Ureter (tissue), 1 donor: ENCODE measurements around the gene HARBI1. TPM values are rescaled to one million over a fixed set of nuclear protein-coding genes. Genes with fewer than 3 reads are reported as not detected.
"Not testable (repeated sequence)": the region's sequence is repeated elsewhere in the genome, so short reads cannot be mapped to it uniquely, and the experiment has no call there.

Source experiments
- DNase-seq: peaks from one replicate; pipeline ENCODE4 v3.0.0-alpha.2; 2020; ENCODE audit warnings: low spot score
- total RNA-seq: library from RNA; stranded (reverse); gene quantifications from one replicate; pipeline ENCODE4 v1.2.4, GENCODE V29; 2023
- donor health status: DM: yes; HTN: yes; CAD: no.

Gene HARBI1
- total RNA-seq, 1 donor from 2014 or later = 4.8 TPM

DNA sequence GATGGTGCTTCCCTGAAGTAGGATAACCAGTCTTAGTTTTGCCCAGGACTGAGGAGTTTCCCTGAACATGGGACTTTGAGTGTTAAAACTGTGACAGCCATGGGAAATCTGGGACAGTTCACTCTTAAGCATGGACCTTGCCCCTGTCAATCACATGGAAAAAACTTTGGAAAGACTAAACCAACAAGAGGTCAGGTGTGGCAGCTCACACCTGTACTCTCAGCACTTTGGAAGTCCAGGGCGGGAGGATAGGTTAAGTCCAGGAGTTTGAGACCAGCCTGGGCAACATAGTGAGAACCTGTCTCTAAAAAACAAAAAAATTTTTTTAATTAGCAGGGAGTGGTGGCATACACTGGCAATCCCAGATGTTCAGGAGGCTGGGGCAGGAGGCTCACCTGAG, 19.9 kb downstream of the HARBI1 start:
- no peak for DNase-seq

DNA sequence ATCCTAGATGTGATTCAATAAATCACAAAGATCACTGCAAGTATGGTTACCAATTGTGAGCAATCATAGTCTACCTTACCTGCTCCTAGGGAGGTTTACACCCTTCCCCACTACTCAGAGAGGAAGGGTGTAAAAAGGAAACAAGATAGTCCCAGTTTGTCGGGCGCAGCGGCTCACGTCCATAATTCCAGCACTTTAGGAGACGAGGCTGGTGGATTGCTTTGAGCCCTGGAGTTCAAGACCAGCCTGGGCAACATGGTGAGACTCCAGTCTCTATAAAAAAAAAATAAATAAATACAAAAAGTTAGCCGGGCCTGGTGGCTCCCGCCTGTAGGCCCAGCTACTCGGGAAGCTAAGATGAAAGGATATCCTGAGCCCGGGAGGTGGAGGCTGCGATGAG, 22.2 kb downstream of the HARBI1 start:
- DNase-seq = no peak

DNA sequence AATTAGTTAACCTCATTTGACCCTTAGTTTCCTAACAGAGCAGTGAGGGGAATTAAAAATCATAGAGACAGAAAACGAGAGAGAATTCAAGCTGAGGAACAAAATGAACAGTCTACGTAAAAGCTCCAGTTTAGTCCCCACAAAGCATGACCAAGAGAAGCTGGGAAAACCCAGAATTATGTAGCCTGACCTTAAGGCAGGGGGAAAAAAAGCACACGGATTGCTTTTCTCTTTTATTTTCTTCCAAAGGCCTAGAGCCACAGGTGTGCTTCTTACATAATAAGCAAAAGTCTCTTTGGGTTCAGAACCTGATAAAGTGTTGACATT, 22.7 kb downstream of the HARBI1 start:
- DNase-seq = no peak

DNA sequence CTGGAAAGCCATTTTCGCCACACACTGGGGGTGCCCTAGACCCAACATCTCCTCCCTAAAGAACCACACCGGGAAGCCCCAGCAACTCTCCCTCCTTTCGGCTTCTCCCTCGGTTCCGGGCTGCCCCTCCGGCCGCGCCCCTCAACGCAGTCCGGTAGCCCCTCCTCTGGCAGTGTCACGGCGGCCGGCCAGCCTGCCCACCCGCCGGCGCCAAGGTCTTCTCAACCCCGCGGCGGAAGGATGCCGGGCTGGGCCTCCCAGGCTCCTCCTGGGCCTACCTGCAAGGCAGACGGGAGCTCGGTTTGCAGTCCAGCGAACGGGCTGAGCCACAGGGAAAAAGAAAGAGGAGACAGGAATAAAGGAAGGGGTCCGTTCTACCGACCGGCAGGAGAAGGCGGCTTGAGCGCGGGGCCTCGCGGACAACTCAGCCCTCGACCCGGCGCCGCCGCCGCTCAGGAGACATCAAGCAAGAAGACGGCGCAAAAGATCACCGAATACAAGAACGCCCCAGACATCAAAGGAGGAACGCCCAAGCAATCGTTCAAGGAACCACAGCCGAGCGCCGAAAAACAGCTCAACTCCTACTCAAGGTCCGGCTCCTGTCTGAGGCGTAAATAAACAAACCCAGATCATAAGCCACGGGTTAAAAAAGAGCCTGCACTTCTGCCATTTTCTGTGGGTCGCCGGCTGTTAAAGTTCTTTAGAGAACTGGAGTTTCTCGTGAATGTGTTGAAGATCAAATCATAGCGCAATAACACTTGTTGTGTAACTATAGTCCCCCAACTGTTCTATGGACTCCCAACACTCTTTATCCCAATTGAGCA, 23.3 kb downstream of the HARBI1 start, which contains the start of gene AMBRA1:
TSS of gene AMBRA1 (minus strand) at position 474 of the 824 bp plus-strand sequence. CDS start 45,643 bp downstream, outside the sequence.
- DNase-seq = peak; percentile 86

DNA sequence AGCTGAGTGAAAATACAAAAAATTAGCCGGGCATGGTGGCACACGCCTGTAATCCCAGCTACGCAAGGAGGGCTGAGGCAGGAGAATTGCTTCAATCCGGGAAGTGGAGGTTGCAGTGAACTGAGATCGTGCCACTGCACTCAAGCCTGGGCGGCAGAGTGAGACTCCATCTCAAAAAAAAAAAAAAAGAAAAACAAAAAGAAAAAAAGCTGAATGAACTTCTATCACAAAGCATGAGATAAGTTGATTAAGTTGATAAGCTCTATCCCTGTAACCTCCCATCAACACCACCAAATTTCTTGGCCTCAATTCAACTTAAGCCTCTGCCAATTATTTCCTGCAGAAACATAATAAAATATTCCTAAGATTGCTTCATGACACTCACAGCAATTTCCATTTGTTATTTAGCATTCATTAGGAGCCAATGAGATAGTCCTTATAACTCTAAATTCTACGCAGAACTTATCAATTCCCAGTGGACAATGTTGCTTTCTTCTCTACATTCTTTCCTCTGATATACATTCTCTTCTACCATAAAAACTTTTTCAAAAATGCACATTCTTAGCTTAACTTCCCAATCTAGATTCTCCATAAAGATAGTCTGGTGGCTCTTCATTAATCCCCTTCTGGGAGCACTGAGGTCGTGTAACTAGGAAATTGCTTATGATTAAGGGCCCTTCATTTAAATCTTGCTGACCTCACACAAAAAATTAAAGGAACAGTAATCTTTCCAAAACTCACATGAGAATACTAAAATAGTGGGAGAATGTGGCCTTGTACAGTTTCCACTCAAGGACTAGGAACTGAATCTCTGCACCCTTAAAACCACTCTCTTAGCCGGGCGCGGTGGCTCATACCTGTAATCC, 26.1 kb downstream of the HARBI1 start:
- no peak for DNase-seq

DNA sequence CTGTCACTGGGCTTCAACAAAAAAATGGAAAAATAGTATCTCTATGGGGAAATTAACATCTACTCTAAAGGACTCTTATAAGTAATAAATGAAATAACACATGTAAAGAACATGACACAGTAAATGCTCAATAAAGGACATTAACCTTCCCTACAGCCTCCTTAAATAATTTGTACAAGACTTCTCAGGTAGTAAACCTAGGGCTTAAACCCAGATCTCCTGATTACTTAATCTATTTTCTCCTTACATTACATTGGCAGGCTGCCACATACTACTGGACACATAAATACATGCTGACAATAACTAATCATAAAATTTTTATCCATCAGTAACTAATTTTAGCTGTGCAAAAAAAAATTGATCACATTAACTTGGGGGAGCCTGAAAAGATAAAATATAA, 28.1 kb downstream of the HARBI1 start:
- no peak for DNase-seq

DNA sequence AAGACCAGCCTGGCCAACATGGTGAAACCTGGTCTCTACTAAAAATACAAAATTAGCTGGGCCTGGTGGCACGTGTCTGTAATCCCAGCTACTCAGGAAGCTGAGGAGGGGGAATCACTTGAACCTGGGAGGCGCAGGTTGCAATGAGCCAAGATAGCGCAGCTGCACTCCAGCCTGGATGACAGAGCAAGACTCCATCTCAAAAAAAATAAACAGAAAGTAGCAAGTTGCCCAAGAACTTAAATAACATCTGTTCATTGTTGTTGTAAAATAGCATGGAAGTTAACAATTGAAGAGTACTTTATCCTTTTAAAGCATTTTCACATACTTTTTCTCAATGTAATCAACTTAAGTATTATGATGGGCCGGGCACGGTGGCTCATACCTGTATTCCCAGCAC, 28.9 kb downstream of the HARBI1 start:
- no peak for DNase-seq

DNA sequence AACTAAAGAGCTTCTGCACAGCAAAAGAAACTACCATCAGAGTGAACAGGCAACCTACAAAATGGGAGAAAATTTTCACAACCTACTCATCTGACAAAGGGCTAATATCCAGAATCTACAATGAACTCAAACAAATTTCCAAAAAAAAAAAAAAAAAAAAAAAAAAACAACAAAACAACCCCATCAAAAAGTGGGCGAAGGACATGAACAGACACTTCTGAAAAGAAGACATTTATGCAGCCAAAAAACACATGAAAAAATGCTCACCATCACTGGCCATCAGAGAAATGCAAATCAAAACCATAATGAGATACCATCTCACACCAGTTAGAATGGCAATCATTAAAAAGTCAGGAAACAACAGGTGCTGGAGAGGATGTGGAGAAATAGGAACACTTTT, 33.5 kb downstream of the HARBI1 start:
- DNase-seq = not testable (repeated sequence)

DNA sequence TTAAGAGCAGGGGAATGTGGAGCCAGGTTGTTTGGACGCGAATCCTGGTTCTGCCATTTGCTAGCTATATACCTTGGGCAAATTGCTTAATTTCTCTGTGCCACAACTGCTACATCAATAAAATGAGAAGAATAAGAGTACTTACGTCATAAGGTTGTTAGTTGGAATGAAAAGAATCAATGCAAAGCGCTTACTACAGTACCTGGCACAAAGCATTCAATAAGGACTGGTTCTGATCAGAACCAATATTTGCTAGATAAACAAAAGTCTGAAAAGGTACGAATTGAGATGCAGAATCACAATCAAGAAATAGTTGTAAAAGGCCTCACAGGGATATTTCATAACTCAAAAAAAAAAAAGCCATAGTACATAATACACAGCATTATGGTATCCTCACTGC, 34.4 kb downstream of the HARBI1 start:
- no peak for DNase-seq

DNA sequence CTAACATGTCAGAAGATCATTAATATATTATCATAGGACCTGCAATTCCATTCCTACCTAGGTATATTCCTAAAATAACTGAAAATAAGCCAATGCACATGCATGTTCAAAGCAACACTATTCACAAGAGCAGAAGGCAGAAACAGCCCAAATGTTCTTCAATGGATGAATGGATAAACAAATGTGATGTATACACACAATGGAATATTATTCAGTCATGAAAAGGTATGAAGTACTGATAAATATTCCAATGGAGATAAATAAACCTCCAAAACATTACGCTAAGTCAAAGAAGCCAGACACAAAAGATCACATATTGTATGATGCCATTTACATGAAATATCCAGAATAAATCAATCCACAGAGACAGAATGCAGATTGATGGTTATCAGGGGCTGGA, 40.0 kb downstream of the HARBI1 start:
- no peak for DNase-seq

DNA sequence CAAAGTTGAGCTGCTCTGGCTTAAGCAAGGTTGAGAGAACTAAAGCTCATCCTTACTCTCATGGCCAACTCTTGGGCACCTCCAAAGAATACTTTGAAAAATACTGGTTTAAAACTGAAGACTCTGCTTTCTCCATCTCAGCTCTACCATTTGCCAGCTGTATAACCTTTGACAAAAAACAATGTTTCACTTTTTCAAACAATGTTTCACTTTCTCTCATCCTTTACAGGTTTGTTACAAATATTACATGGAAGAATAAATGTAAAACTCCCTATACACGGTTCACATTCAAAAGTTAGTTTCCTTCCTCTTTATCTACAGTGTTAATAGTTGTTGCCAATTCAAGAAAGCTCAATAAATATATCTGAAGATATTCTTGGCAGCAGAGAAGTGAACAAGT, 42.4 kb downstream of the HARBI1 start:
- DNase-seq = no peak

DNA sequence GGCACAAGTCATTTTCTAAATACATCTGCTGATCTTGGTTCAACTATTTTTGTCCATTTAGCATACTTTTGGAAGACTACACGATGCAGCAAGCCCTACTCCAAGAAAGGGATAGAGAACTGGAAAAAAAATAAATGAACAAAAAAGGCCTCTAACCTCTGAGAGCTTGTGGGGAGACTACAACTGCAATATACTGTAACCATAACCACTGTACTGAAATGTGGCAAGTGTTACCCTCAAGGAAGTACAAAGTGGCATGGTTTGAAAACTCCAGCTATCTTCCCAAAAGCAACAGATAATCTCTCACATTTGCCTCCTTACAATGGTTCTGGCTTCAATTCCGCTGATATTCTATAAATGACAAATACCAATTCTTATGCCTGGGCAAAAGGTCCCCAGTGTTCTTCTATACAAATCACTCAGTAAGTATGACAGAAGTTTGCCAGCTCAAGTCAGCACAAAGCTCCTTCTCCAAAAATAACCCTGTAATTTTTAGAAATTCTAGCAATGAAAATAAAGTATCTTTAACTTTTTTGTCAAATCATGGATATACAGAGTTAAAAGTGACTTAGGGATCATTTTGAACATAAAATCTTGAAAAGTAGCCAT, 46.1 kb downstream of the HARBI1 start:
- no peak for DNase-seq

DNA sequence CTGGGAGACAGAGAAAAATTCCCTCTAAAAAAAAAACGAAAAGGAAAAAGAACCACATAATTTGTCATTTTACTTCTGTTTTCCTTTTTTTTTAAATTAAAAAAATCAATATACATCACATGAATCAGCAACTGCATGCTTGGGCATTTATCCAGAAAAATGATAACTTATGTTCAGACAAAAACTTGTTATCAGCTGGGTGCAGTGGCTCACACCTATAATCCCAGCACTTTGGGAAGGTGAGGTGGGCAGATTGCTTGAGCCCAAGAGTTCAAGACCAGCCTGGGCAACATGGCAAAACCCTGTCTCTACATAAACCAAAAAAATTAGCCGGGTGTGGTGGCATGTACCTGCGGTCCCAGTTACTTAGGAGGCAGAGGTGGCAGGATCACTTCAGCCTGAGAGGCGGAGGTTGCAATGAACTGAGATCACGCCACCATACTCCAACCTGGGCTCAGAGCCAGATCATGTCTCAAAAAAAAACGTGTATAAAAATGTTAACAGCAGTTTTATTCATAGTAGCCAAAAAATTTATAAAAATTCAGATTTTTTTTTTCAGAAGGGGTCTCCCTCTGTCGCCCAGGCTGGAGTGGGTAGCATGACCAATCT, 51.7 kb downstream of the HARBI1 start:
- DNase-seq = no peak

DNA sequence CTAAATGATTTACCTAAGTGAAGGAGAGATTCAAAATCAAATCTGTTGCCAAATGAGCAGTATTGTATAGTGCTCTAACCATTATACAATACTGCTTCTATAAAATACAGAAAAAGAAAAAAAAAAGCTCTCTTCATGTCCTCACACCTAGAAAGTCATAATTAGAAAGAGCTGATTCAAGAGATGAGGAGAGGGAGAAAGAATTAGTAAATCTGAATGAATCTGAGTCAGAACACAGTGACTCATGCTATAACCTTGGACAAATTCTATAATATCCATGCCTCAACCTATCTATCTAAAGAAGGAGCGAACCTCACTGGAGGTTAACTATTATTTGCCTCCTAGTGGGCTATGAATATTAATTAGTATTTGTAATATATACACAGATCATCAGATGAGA, 52.6 kb downstream of the HARBI1 start:
- no peak for DNase-seq

DNA sequence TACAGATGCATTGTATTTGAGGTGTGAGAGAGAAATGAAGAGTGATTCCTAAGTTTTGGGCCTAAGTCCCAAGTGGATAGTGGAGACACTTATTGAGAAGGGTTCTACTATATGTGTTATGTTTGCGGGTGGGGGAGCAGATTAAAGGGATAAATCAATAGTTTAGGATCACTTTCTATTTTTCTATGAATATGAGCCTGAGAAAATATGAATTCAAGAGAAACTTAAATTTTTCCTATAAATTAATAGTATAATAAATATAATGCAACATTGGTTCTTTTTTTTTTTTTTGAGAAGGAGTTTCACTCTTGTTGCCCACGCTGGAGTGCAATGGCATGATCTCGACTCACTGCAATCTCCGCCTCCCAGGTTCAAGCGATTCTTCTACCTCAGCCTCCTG, 54.5 kb downstream of the HARBI1 start:
- no peak for DNase-seq

DNA sequence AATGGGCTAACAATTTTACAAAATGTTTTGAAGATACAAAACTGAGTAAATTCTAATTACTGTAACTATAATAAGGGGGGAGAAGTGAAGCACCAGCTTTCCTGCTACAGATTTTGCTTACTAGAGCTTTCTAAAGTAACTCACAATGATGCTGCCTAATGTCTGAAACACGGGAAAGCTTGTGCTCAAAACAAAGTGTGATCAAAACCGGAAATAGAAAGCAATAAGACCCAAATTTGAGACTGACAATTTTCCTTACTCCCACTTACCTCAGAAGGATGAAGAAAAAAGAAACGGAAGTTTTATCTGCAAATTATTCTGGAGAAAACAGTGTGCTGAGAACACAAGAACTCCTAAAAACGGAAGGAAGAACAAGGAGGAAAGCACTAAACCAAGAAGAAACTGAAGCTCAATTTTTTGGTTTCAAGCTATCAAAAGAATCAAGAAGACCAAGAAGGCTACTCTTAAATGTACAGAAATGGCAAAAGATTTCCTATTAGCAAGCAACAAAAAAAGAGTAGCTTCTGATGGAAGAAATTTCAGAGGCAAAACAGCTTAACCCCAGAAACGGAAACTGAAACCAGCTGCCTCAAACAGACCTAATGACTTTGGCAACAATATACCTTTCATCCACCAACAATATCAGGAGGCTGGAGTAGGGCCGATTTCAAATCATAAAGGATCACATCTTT, 56.6 kb downstream of the HARBI1 start:
- DNase-seq = no peak

DNA sequence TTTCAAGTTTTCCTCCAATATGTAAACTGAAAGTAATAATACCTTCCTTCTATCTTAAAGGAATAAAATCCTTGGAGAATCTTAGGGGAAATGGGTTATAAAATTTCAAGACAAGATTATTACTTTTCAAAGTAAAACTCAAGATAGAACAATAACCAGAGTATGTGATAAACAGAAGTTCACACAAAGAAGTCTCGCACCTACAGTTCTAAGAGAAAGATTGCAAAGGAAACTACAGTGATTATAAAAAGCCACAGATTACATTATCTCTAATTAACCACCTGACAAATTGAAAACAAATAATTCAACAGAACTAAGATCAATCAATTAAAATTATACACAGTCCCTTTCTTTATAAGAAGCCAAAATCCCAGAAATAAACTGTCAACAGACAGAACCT, 57.2 kb downstream of the HARBI1 start:
- no peak for DNase-seq

DNA sequence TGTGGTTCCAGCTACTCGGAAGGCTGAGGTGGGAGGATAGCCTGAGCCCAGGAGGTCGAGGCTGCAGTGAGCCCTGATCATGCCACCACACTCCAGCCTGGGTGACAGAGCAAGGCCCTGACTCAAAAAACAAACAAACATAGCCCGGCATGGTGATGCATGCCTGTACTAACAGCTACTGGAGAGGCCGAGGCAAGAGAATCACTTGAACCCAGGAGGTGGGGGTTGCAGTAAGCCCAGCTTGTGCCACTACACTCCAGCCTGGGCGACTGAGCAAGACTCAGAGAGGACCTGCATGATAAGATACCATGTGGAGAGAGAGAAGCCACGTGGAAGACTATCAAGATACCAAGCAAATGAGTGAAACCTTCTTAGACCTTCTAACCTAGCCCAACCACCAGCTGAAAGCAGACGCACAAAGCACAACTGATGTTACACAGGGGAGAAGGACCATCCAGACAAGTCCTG, 59.3 kb downstream of the HARBI1 start:
- DNase-seq = no peak

DNA sequence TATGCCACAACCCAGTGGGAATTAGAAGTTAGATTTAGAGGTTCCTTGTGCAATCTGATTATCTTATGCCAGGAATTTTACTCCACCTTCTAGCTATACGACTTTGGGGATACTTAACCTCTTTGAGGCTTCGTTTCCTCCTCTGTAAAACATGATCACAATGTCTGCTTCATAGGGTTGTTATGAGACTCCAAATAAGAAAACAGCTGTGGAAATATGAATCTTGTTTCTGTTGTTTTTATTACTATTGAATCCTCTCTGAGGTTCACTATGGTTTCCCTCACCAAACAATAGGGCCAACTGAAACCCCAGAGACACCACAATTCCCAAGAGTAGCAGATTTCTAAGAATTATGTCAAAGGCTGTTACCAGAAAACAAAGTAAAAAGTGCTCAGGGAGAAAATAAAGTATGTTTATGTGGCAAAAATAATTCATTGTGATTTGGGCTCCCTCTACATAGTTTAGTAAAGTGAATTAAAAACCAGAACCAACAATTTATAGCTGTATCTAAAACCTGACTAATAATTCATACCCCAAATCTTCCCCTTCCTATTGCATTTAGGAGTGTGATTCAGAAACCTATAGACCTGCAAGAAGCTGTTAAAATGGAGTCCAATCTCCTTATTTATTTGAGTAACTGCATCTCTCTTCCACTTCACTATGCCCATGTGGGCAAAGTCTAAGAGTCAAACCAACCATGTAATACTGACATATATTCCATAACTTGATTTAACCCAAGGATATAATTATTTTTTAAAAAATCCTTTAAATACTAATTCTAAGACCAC, 61.6 kb downstream of the HARBI1 start:
- no peak for DNase-seq
